ENCODE results near the gene MCFD2.
"Not testable (repeated sequence)": the region's sequence is repeated elsewhere in the genome, so short reads cannot be mapped to it uniquely, and the experiment has no call there.

GRCh38 chr2:46875962-46876689 is 39.5 kb downstream of the MCFD2 start:
- not testable (repeated sequence) for TF ChIP-seq CTCF, POLR2A (IDR thresholded peaks at IDR 0.05)

Measured in body of pancreas (tissue), 4 donors.